Measurements from ENCODE around the gene TGM5. TPM values are rescaled to one million over a fixed set of nuclear protein-coding genes. Genes with fewer than 3 reads are reported as not detected.
"Not testable (repeated sequence)": the region's sequence is repeated elsewhere in the genome, so short reads cannot be mapped to it uniquely, and the experiment has no call there.

The TGM5 gene
- total RNA-seq, 4 donors from 2014 or later, result 12.1 TPM; not detected in 3

DNA sequence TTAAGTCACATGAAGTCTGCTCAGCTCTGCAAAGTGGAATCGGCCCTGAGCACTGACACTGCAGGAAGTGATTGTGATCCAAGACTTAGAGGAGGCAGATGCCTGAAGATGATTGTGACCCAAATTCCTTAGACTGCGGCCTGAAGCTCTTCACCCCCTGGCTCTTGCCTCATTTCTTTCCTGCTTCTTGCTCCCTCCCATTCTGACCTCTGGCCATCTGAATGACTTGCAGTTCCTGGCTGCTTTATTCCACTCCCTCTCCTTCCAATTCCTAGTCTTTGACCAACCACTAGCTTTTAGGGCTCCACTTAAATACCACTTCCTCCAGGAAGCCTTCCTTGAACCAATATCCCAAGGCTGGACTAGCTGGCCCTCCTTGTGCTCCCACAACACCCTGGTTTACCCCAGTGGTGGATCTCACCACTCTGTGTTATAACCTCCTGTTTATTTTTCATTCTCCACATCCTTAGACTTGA, 36.0 kb downstream of the TGM5 start:
- Histone ChIP-seq H3K4me1 (no peaks in the 10 kb centered on the region), H3K27ac (no peak overlapping the region), H3K27me3 (no peaks in the 10 kb centered on the region), H3K4me3 (no peak overlapping the region), H3K36me3 (no peaks in the 10 kb centered on the region), H3K9me3 (no peaks in the 10 kb centered on the region)
- DNase-seq, result no peak
- intact Hi-C loops (cut with DNase I; ENCODE audit: low total_unique reads) (no loop called here), in situ Hi-C loops (cut with MboI; ENCODE audit: low pct_ligation_motif_present in 1 of 4, low pct_unique_long_range_greater_than_20kb in 1 of 4, low sequenced_read_pairs in 3 of 4) (loop anchor here in 1 of 4 donors (5.0 kb wide), 1 partner anchor 52 kb away; no protein-coding TSS in a partner anchor)
- TF ChIP-seq EP300 (IDR thresholded peaks at IDR 0.05; ENCODE audit: low read depth) (no peak), POLR2AphosphoS5 (IDR thresholded peaks at IDR 0.05) (no peak), POLR2A (IDR thresholded peaks at IDR 0.05) (no peak)
- TF ChIP-seq, protein P1, sequence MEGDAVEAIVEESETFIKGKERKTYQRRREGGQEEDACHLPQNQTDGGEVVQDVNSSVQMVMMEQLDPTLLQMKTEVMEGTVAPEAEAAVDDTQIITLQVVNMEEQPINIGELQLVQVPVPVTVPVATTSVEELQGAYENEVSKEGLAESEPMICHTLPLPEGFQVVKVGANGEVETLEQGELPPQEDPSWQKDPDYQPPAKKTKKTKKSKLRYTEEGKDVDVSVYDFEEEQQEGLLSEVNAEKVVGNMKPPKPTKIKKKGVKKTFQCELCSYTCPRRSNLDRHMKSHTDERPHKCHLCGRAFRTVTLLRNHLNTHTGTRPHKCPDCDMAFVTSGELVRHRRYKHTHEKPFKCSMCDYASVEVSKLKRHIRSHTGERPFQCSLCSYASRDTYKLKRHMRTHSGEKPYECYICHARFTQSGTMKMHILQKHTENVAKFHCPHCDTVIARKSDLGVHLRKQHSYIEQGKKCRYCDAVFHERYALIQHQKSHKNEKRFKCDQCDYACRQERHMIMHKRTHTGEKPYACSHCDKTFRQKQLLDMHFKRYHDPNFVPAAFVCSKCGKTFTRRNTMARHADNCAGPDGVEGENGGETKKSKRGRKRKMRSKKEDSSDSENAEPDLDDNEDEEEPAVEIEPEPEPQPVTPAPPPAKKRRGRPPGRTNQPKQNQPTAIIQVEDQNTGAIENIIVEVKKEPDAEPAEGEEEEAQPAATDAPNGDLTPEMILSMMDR (IDR thresholded peaks at IDR 0.05), result no peak
- WGBS, 2 donors (ENCODE audit: low coverage in 1 of 2), result 33 to 63% methylated on average over 2 of the region's 2 CpGs

DNA sequence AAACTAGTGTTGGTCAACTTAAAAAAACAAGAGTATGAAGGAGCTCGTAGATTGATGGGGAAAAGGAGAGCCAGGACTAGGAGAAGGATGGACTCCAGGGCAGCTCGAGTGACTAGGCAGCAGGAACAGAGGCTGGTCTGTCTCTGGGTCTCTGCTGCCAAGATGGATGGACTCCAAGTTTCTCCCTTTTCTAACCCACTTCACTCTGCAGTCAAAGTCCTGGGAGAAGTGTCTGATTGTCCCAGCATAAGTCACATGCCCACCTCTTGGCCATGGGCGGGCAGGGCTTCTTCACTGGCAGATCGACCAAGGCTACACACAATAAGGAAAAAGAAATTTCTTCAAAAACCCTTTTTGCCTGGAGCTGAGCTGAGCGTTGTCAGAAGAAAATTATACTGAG, 36.8 kb downstream of the TGM5 start:
- Histone ChIP-seq H3K36me3 (no peaks in the 10 kb centered on the region), H3K27ac (no peak overlapping the region), H3K27me3 (no peaks in the 10 kb centered on the region), H3K4me3 (no peak overlapping the region), H3K9me3 (no peaks in the 10 kb centered on the region), H3K4me1 (no peaks in the 10 kb centered on the region)
- TF ChIP-seq POLR2A (IDR thresholded peaks at IDR 0.05) (no peak), EP300 (IDR thresholded peaks at IDR 0.05; ENCODE audit: low read depth) (no peak), POLR2AphosphoS5 (IDR thresholded peaks at IDR 0.05) (no peak)
- TF ChIP-seq, protein P1 (IDR thresholded peaks at IDR 0.05), result no peak
- in situ Hi-C loops (cut with MboI; ENCODE audit: low pct_ligation_motif_present in 1 of 4, low pct_unique_long_range_greater_than_20kb in 1 of 4, low sequenced_read_pairs in 3 of 4) (loop anchor here in 2 of 4 donors (5.0 kb wide), 2 partner anchors 47 to 52 kb away; no protein-coding TSS in a partner anchor), intact Hi-C loops (cut with DNase I; ENCODE audit: low total_unique reads) (loop anchor here (10.0 kb wide), 1 partner anchor 55 kb away; no protein-coding TSS in a partner anchor)
- DNase-seq, result no peak
- WGBS, 2 donors (ENCODE audit: low coverage in 1 of 2), result 82 to 90% methylated on average over 2 to 5 of the region's 5 CpGs

DNA sequence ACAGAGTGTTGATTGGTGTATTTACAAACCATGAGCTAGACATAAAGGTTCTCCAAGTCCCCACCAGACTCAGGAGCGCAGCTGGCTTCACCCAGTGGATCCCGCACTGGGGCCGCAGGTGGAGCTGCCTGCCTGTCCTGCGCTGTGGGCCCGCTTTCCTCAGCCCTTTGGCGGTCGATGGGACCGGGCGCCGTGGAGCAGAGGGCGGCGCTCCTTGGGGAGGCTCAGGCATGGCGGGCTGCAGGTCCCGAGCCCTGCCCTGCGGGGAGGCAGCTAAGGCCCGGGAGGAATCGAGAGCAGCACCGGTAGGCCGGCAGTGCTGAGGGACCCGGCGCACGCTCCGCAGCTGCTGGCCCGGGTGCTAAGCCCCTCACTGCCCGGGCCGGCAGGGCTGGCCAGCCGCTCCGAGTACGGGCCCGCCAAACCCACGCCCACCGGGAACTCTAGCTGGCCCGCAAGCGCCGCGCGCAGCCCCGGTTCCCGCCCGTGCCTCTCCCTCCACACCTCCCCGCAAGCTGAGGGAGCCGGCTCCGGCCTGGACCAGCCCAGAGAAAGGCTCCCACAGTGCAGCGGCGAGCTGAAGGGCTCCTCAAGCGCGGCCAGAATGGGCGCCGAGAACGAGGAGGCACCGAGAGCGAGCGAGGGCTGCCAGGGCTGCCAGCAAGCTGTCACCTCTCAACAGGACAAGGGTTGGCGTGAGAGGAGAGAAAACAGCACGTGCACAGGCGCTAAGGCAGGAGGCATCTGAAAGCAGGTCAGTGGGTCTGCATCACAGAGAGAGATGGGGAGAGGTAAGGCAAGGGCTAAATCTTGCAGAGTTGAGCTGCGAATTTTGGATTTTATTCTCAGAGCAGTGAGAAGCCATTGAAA, 40.1 kb downstream of the TGM5 start:
- no peak for TF ChIP-seq POLR2A (IDR thresholded peaks at IDR 0.05)
- TF ChIP-seq, protein P1 (IDR thresholded peaks at IDR 0.05), result no peak
- TF ChIP-seq EP300 (IDR thresholded peaks at IDR 0.05; ENCODE audit: low read depth), result no peak
- no peak for TF ChIP-seq POLR2AphosphoS5 (IDR thresholded peaks at IDR 0.05)

DNA sequence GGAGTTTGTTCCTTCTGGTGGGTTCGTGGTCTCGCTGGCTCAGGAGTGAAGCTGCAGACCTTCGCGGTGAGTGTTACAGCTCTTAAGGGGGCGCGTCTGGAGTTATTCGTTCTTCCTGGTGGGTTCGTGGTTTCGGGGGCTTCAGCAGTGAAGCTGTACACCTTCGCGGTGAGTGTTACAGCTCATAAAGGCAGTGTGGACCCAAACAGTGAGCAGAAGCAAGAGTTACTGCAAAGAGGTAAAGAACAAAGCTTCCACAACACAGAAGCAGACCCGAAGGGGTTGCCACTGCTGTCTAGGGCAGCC, 40.8 kb downstream of the TGM5 start:
- in situ Hi-C loops (cut with MboI; ENCODE audit: low pct_ligation_motif_present in 1 of 4, low pct_unique_long_range_greater_than_20kb in 1 of 4, low sequenced_read_pairs in 3 of 4), result loop anchor here in 1 of 4 donors (5.0 kb wide), 1 partner anchor 51 kb away; no protein-coding TSS in a partner anchor
- not testable (repeated sequence) for H3K36me3 ChIP-seq, H3K9me3 ChIP-seq, DNase-seq, H3K27me3 ChIP-seq, H3K27ac ChIP-seq, H3K4me3 ChIP-seq, H3K4me1 ChIP-seq
- 90% methylated on average over 12 of the region's 12 CpGs; no CpG with 5 or more reads in 1 of the 2 donors for WGBS, 2 donors (ENCODE audit: low coverage in 1 of 2)
- intact Hi-C loops (cut with DNase I; ENCODE audit: low total_unique reads), result loop anchor here (10.0 kb wide), 1 partner anchor 59 kb away; no protein-coding TSS in a partner anchor

More for the DNA sequence above, 40.1 kb downstream of the TGM5 start:
- no peaks in the 10 kb centered on the region for H3K36me3 ChIP-seq
- 86 to 95% methylated on average over 4 to 42 of the region's 57 CpGs for WGBS, 2 donors (ENCODE audit: low coverage in 1 of 2)
- no peaks in the 10 kb centered on the region for H3K4me1 ChIP-seq
- H3K27ac ChIP-seq, result no peak overlapping the region
- no peaks in the 10 kb centered on the region for H3K27me3 ChIP-seq
- no peak for DNase-seq
- intact Hi-C loops (cut with DNase I; ENCODE audit: low total_unique reads), result loop anchor here (10.0 kb wide), 1 partner anchor 58 kb away; no protein-coding TSS in a partner anchor
- no peak overlapping the region for H3K4me3 ChIP-seq
- in situ Hi-C loops (cut with MboI; ENCODE audit: low pct_ligation_motif_present in 1 of 4, low pct_unique_long_range_greater_than_20kb in 1 of 4, low sequenced_read_pairs in 3 of 4), result loop anchor here in 1 of 4 donors (5.0 kb wide), 1 partner anchor 51 kb away; no protein-coding TSS in a partner anchor
- H3K9me3 ChIP-seq, result no peaks in the 10 kb centered on the region

Measured in transverse colon (tissue), 4 donors.